Prostate gland (tissue), 2 donors: Measurements from ENCODE around the gene LY6G5C. TPM values are rescaled to one million over a fixed set of nuclear protein-coding genes. Genes with fewer than 3 reads are reported as not detected.

Experiments
- DNase-seq: peaks from one replicate; pipeline ENCODE4 v3.0.0-alpha.2; 2019; ENCODE audit warnings: low spot score
- H3K27ac ChIP-seq, 2 donors: fragments of 200-600 bp; sonication (generic); 2 replicates each; pipeline ENCODE4 v1.5.1; 2017 to 2019
- H3K27me3 ChIP-seq: fragments of 200-600 bp; sonication (generic); replicated peaks from 2 replicates; pipeline ENCODE4 v1.5.1; 2019; ENCODE audit not compliant: insufficient read depth
- H3K36me3 ChIP-seq, 2 donors: fragments of 200-600 bp; sonication (generic); 1 replicate in 1 of 2; 2 replicates in 1 of 2; pipeline versions ENCODE4 v1.5.1 to v1.8.1; 2017 to 2019
- H3K4me1 ChIP-seq: fragments of 200-600 bp; sonication (generic); replicated peaks from 2 replicates; pipeline ENCODE4 v1.5.1; 2019
- H3K4me3 ChIP-seq, 2 donors: fragments of 200-600 bp; sonication (generic); 2 replicates each; pipeline ENCODE4 v1.5.1; 2017 to 2019
- H3K9me3 ChIP-seq: fragments of 200-600 bp; sonication (generic); 2 replicates; pipeline ENCODE4 v1.5.1; 2017
- POLR2A ChIP-seq: fragments of 450-650 bp; IDR thresholded peaks from one replicate; pipeline ENCODE4 v1.6.1; 2016; ENCODE audit warnings: antibody characterized with exemption, mild to moderate bottlenecking
- POLR2AphosphoS5 ChIP-seq: sonication (generic); formaldehyde crosslinking; IDR thresholded peaks from one replicate; pipeline ENCODE4 v1.6.1; 2017; ENCODE audit warnings: antibody characterized with exemption
- WGBS: methylation state at CpG from one replicate; pipeline ENCODE4 v1.1.5; 2018; 5-methylcytosine and 5-hydroxymethylcytosine counted together
- intact Hi-C: fragments of 100-400 bp; cut with DNase I; formaldehyde crosslinking; loops from one replicate; pipeline ENCODE4 v1.14.2; 2022
- total RNA-seq, 2 donors: library from RNA; depleted of rRNA; stranded (reverse); fragments of >200 nt; gene quantifications; one replicate each; pipeline ENCODE4 v1.1.0, GENCODE V29; 2016
- TF ChIP-seq, protein P1 (sequence below), 4 experiments: fragments of 200-600 bp in 2 of 4; fragments of 450-650 bp in 2 of 4; sonication (generic) in 2 of 4; IDR thresholded peaks; 1 replicate in 3 of 4; 2 replicates in 1 of 4; pipeline ENCODE4 v1.5.1; 2016 to 2019; ENCODE audit warnings: antibody characterized with exemption in 4 of 4, mild to moderate bottlenecking in 2 of 4, moderate library complexity in 2 of 4

The LY6G5C gene
- total RNA-seq, 2 donors from 2014 or later: 1.6 to 2.6 TPM

DNA sequence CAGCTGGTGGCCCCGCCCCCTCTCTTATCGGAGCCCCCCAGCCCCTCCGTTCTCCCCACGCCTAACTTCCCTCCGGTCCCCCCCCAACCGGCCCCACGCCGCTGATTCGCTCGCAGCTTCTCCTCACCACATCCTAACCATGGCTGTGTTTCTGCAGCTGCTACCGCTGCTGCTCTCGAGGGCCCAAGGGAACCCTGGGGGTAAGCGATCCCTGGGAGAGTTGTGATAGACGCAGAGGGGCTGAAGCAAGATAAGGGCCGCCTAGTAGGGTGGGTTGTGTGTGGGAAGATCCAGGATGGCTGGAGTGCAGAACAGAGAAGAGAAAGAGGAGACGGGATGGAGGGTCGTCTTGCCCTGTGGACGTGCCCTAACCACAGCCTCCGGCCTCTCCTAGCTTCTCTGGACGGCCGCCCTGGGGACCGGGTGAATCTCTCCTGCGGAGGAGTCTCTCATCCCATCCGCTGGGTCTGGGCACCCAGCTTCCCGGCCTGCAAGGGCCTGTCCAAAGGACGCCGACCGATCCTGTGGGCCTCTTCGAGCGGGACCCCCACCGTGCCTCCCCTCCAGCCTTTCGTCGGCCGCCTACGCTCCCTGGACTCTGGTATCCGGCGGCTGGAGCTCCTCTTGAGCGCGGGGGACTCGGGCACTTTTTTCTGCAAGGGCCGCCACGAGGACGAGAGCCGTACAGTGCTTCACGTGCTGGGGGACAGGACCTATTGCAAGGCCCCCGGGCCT is 42.5 kb upstream of the LY6G5C start, which contains the start of gene MPIG6B:
Gene MPIG6B (plus strand): TSS at position 129 of the 735 bp plus-strand sequence. CDS start 11 bp downstream, at position 140.
- WGBS: 83% methylated on average over 46 of the region's 46 CpGs
- Histone ChIP-seq H3K9me3 (no peaks in the 10 kb centered on the region), H3K4me3 (no peak within 1 kb of the TSS), H3K36me3 (no peaks in the 10 kb centered on the region), H3K27me3 (no peaks in the 10 kb centered on the region), H3K4me1 (peaks cover 4% of the 10 kb centered on the region), H3K27ac (no peak within 1 kb of the TSS)
- intact Hi-C loops: no loop called here
- TF ChIP-seq POLR2AphosphoS5: no peak
- TF ChIP-seq, protein P1, sequence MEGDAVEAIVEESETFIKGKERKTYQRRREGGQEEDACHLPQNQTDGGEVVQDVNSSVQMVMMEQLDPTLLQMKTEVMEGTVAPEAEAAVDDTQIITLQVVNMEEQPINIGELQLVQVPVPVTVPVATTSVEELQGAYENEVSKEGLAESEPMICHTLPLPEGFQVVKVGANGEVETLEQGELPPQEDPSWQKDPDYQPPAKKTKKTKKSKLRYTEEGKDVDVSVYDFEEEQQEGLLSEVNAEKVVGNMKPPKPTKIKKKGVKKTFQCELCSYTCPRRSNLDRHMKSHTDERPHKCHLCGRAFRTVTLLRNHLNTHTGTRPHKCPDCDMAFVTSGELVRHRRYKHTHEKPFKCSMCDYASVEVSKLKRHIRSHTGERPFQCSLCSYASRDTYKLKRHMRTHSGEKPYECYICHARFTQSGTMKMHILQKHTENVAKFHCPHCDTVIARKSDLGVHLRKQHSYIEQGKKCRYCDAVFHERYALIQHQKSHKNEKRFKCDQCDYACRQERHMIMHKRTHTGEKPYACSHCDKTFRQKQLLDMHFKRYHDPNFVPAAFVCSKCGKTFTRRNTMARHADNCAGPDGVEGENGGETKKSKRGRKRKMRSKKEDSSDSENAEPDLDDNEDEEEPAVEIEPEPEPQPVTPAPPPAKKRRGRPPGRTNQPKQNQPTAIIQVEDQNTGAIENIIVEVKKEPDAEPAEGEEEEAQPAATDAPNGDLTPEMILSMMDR (IDR thresholded peaks at IDR 0.05): no peak
- no peak for TF ChIP-seq POLR2A
- no peak for DNase-seq

DNA sequence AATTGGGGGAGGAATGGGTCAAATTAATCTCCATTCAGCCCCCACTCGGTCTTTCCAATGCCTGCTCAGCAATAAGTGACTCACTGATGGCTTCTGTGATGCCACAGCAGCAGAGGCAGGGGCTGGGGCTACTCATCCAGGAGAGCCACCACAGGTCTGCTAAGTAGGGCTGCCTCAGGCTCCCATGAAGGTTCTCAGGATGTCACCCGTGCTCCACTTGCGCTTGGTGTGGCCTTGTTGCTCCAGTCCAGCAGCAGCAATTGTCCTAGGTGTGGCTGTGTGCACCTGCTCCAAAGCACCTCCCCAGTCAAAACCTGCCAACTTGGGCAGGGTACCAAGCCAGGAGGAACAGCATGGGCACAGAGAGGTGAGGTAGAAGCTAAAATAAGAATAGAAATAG is 41.3 kb upstream of the LY6G5C start:
- Histone ChIP-seq H3K27ac (no peak overlapping the region), H3K4me1 (peaks cover 7% of the 10 kb centered on the region), H3K9me3 (no peaks in the 10 kb centered on the region), H3K27me3 (no peaks in the 10 kb centered on the region), H3K4me3 (no peak overlapping the region), H3K36me3 (no peaks in the 10 kb centered on the region)
- WGBS: 93% methylated on average over 3 of the region's 3 CpGs
- DNase-seq: no peak
- intact Hi-C loops: no loop called here
- TF ChIP-seq POLR2AphosphoS5 (no peak), POLR2A (no peak)
- TF ChIP-seq, protein P1 (IDR thresholded peaks at IDR 0.05): no peak

DNA sequence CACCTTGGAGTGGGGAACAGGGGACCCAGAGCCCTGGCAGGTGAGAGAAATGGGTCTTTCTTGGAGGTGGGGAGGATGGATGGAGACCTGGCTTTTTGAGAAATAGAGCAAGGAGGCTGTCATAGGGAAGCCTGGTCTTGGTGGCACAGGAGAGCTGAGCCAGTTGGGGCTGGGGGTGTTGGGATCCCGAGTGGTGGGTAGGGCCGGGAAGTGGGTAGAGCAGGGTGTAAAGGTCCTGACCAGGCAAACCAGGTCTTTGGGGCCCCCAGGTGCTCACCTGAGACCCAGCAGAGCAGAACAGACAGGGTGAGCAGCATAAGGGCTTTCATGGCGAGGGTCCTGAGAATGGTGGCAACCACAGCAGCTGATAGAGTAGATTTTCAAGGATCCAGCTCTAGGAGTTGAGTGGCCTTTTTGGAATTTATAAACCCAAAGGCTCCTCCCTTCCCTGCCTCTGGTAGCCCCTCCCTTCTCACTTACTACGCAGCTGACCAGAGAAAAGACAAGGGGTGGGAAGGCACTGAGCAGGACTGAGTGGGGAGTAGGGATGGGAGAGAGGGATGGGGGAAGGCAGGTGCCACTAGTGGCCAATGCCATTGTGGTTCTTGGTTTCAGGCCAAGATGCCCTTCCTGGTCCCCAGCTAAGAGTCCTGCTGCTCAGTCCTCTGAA is 40.6 kb upstream of the LY6G5C start, which contains the start of gene LY6G6C:
Gene LY6G6C (minus strand): TSS at position 396 of the 670 bp plus-strand sequence. CDS start 67 bp downstream, at position 329.
- Histone ChIP-seq H3K27ac (no peak within 1 kb of the TSS), H3K4me3 (no peak within 1 kb of the TSS), H3K9me3 (no peaks in the 10 kb centered on the region), H3K4me1 (peaks cover 7% of the 10 kb centered on the region), H3K27me3 (no peaks in the 10 kb centered on the region), H3K36me3 (no peaks in the 10 kb centered on the region)
- WGBS: 93% methylated on average over 4 of the region's 4 CpGs
- TF ChIP-seq POLR2A: no peak
- TF ChIP-seq, protein P1 (IDR thresholded peaks at IDR 0.05): no peak
- TF ChIP-seq POLR2AphosphoS5: no peak
- intact Hi-C loops: no loop called here
- no peak for DNase-seq

DNA sequence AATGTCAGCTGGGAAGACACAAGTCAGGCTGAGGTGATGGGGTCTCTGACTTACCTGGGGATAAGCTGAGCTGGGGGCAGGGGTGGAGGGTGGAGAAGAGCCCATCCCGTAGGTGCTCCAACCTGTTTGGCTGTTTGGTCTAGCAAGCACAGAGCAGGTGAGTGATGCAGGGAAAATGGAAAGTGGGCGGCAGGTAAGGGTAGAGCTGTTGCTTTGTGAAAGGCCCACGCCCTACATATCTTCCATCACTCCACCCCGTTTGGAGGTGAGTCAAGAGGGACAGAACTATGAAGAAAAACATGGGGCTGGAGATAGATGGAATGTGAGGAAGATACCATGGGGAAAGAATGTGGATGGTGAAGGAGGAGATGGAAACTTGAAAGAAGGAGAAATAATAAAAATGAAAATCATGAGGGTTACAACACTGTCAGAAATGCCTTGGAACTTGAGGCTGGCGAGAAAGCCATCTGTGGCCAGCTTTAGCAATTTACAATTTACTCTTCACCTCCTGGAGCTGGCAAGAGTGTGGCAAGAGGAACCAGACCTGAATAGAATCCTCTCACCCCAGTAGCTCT is 39.4 kb upstream of the LY6G5C start:
- H3K27me3 ChIP-seq: no peaks in the 10 kb centered on the region
- TF ChIP-seq POLR2AphosphoS5 (no peak), POLR2A (no peak)
- TF ChIP-seq, protein P1 (IDR thresholded peaks at IDR 0.05): no peak
- DNase-seq: no peak
- H3K36me3 ChIP-seq: no peaks in the 10 kb centered on the region
- H3K27ac ChIP-seq: no peak overlapping the region
- WGBS: 65% methylated on average over 5 of the region's 5 CpGs
- H3K4me3 ChIP-seq: no peak overlapping the region
- H3K9me3 ChIP-seq: no peaks in the 10 kb centered on the region
- intact Hi-C loops: no loop called here
- H3K4me1 ChIP-seq: peaks cover 11% of the 10 kb centered on the region
